GM23338 (cell line): ENCODE data around the gene IRF3.
"Not testable (repeated sequence)": the region's sequence is repeated elsewhere in the genome, so short reads cannot be mapped to it uniquely, and the experiment has no call there.

ENCODE experiments used
- CREB1 ChIP-seq: fragments of 250-450 bp; sonication (Bioruptor Pico); IDR thresholded peaks from 2 replicates; pipeline ENCODE4 v1.5.0; 2020; ENCODE audit warnings: low read depth, mild to moderate bottlenecking, moderate library complexity
- EZH2 ChIP-seq: fragments of 200-600 bp; sonication (generic); IDR thresholded peaks from one replicate; pipeline ENCODE4 v1.8.0; 2017; ENCODE audit warnings: antibody characterized with exemption, mild to moderate bottlenecking, low read depth; ENCODE audit not compliant: unreplicated experiment
- EZH2phosphoT487 ChIP-seq: fragments of 200-600 bp; sonication (generic); IDR thresholded peaks from one replicate; pipeline ENCODE4 v1.8.1; 2018; ENCODE audit warnings: antibody characterized with exemption; ENCODE audit not compliant: unreplicated experiment
- JUNB ChIP-seq: IDR thresholded peaks from one replicate; pipeline ENCODE4 v1.6.1; 2016; ENCODE audit warnings: antibody characterized with exemption; ENCODE audit not compliant: unreplicated experiment
- POLR2AphosphoS5 ChIP-seq: IDR thresholded peaks from 2 replicates; pipeline ENCODE4 v1.6.1; 2016; ENCODE audit warnings: antibody characterized with exemption, low read depth
- STAT1 ChIP-seq: IDR thresholded peaks from one replicate; pipeline ENCODE4 v1.6.1; 2016; ENCODE audit warnings: antibody characterized with exemption; ENCODE audit not compliant: unreplicated experiment
- TF ChIP-seq, protein P1 (sequence below), 2 experiments: fragments of 200-600 bp in 1 of 2; sonication (generic) in 1 of 2; conservative IDR thresholded peaks; 2 replicates each; pipeline versions ENCODE4 v1.5.1 to v1.6.1; 2016 to 2017; ENCODE audit warnings: antibody characterized with exemption in 2 of 2, low read depth in 2 of 2, mild to moderate bottlenecking in 2 of 2, moderate library complexity in 1 of 2
- TF ChIP-seq, protein P2 (sequence below): IDR thresholded peaks from 2 replicates; pipeline ENCODE4 v1.6.1; 2016; ENCODE audit warnings: antibody characterized with exemption

GRCh38 chr19:49617860-49618259 is 47.8 kb downstream of the IRF3 start:
- TF ChIP-seq, protein P1, sequence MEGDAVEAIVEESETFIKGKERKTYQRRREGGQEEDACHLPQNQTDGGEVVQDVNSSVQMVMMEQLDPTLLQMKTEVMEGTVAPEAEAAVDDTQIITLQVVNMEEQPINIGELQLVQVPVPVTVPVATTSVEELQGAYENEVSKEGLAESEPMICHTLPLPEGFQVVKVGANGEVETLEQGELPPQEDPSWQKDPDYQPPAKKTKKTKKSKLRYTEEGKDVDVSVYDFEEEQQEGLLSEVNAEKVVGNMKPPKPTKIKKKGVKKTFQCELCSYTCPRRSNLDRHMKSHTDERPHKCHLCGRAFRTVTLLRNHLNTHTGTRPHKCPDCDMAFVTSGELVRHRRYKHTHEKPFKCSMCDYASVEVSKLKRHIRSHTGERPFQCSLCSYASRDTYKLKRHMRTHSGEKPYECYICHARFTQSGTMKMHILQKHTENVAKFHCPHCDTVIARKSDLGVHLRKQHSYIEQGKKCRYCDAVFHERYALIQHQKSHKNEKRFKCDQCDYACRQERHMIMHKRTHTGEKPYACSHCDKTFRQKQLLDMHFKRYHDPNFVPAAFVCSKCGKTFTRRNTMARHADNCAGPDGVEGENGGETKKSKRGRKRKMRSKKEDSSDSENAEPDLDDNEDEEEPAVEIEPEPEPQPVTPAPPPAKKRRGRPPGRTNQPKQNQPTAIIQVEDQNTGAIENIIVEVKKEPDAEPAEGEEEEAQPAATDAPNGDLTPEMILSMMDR (conservative IDR thresholded peaks at IDR 0.05; ENCODE audit: low read depth in 2 of 2): not testable (repeated sequence)
- TF ChIP-seq, protein P2, sequence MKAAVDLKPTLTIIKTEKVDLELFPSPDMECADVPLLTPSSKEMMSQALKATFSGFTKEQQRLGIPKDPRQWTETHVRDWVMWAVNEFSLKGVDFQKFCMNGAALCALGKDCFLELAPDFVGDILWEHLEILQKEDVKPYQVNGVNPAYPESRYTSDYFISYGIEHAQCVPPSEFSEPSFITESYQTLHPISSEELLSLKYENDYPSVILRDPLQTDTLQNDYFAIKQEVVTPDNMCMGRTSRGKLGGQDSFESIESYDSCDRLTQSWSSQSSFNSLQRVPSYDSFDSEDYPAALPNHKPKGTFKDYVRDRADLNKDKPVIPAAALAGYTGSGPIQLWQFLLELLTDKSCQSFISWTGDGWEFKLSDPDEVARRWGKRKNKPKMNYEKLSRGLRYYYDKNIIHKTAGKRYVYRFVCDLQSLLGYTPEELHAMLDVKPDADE: not testable (repeated sequence)
- not testable (repeated sequence) for TF ChIP-seq POLR2AphosphoS5; STAT1; EZH2; EZH2phosphoT487; JUNB; CREB1 (CRISPR knock-in tag)
